K562 (cell line): Measurements from ENCODE around the gene TP53TG5. TPM values are rescaled to one million over a fixed set of nuclear protein-coding genes. Genes with fewer than 3 reads are reported as not detected.

ENCODE experiments used
- ASH1L ChIP-seq: fragments of 450-650 bp; IDR thresholded peaks from 2 replicates; pipeline ENCODE4 v1.6.1; 2018; ENCODE audit warnings: borderline replicate concordance, mild to moderate bottlenecking, low read depth; ENCODE audit not compliant: partially characterized antibody
- ATF3 ChIP-seq, 2 experiments: fragments of 450-650 bp in 1 of 2; sonication (generic) in 1 of 2; formaldehyde crosslinking in 1 of 2; IDR thresholded peaks in 1 of 2; conservative IDR thresholded peaks in 1 of 2; 2 replicates each; pipeline versions ENCODE4 v1.6.1 to v1.8.1; 2016 to 2023; ENCODE audit warnings: mild to moderate bottlenecking in 2 of 2, moderate library complexity in 2 of 2, inconsistent platforms in 1 of 2, missing genetic modification reagents in 1 of 2
- CCAR2 ChIP-seq: fragments of 200-400 bp; formaldehyde crosslinking; IDR thresholded peaks from 2 replicates; pipeline ENCODE4 v1.6.1; 2017; ENCODE audit warnings: mild to moderate bottlenecking, low read depth, low read length
- EGR1 ChIP-seq: fragments of 450-650 bp; conservative IDR thresholded peaks from 2 replicates; pipeline ENCODE4 v1.6.1; 2017; ENCODE audit warnings: mild to moderate bottlenecking
- ELF1 ChIP-seq: fragments of 200-800 bp; sonication (Bioruptor generic); IDR thresholded peaks from 2 replicates; pipeline ENCODE4 v1.6.1; 2016; ENCODE audit warnings: missing genetic modification characterization, missing compliant biosample characterization
- FOXA3 ChIP-seq, 2 experiments: fragments of 450-650 bp in 1 of 2; sonication (generic) in 1 of 2; formaldehyde crosslinking; IDR thresholded peaks in 1 of 2; conservative IDR thresholded peaks in 1 of 2; 2 replicates each; pipeline versions ENCODE4 v1.4.0 to v1.8.0; 2020 to 2022; ENCODE audit warnings: mild to moderate bottlenecking in 2 of 2, missing genetic modification reagents in 1 of 2
- IRF1 ChIP-seq: sonication (generic); formaldehyde crosslinking; IDR thresholded peaks from 2 replicates; pipeline ENCODE4 v1.8.0; 2022; ENCODE audit warnings: missing genetic modification reagents, mild to moderate bottlenecking, borderline replicate concordance
- LCOR ChIP-seq: sonication (generic); formaldehyde crosslinking; IDR thresholded peaks from 2 replicates; pipeline ENCODE4 v1.8.0; 2022; ENCODE audit warnings: mild to moderate bottlenecking, missing genetic modification reagents
- MCM7 ChIP-seq, 2 experiments: fragments of 450-650 bp; IDR thresholded peaks; 2 replicates each; pipeline ENCODE4 v1.6.1; 2016 to 2018
- NFIC ChIP-seq: fragments of 450-650 bp; IDR thresholded peaks from 2 replicates; pipeline ENCODE4 v1.6.1; 2017; ENCODE audit warnings: mild to moderate bottlenecking, inconsistent platforms
- REST ChIP-seq, 2 experiments: fragments of 450-650 bp; formaldehyde crosslinking in 1 of 2; IDR thresholded peaks; 2 replicates each; pipeline versions ENCODE4 v1.4.0 to v1.6.1; 2014 to 2020; ENCODE audit warnings: mild to moderate bottlenecking in 2 of 2, borderline replicate concordance in 1 of 2, low read depth in 1 of 2
- SRSF1 ChIP-seq: fragments of 200-400 bp; formaldehyde crosslinking; IDR thresholded peaks from 2 replicates; pipeline ENCODE4 v1.6.1; 2017; ENCODE audit warnings: mild to moderate bottlenecking, low read depth, low read length, moderate library complexity
- TAF9B ChIP-seq: fragments of 450-650 bp; IDR thresholded peaks from 2 replicates; pipeline ENCODE4 v1.6.1; 2018; ENCODE audit warnings: mild to moderate bottlenecking; ENCODE audit not compliant: partially characterized antibody
- TCF7L2 ChIP-seq: fragments of 150-350 bp; IDR thresholded peaks from 2 replicates; pipeline ENCODE4 v1.6.1; 2016; ENCODE audit warnings: low read depth, mild to moderate bottlenecking, low read length, moderate library complexity
- XRCC4 ChIP-seq: IDR thresholded peaks from one replicate; pipeline ENCODE4 v1.6.1; 2011; ENCODE audit not compliant: insufficient read depth, insufficient read length; ENCODE audit errors: extremely low read depth
- ZNF12 ChIP-seq: sonication (generic); formaldehyde crosslinking; IDR thresholded peaks from 2 replicates; pipeline ENCODE4 v1.4.0; 2020; ENCODE audit warnings: mild to moderate bottlenecking, missing genetic modification reagents
- ZNF347 ChIP-seq: fragments of 450-650 bp; formaldehyde crosslinking; IDR thresholded peaks from 2 replicates; pipeline ENCODE4 v1.4.0; 2020; ENCODE audit warnings: low read depth, mild to moderate bottlenecking, moderate library complexity
- ZZZ3 ChIP-seq: fragments of 450-650 bp; IDR thresholded peaks from 2 replicates; pipeline ENCODE4 v1.6.1; 2016; ENCODE audit warnings: antibody characterized with exemption, mild to moderate bottlenecking, moderate library complexity
- polyA plus RNA-seq, 8 experiments: library from polyadenylated mRNA; depleted of rRNA in 4 of 8; stranded (reverse) in 5 of 8; unstranded in 3 of 8; fragments of >200 nt; fragmentation: Nextera tagmentation in 2 of 8; fragmentation: Illumina TruSeq in 1 of 8; extraction: Ambion mirVana in 2 of 8; extraction: Trizol in 1 of 8; gene quantifications; 2 replicates each; pipeline versions ENCODE4 v1.2.1 to v1.2.3, GENCODE V29; 2011 to 2014; ENCODE audit warnings: inconsistent platforms in 1 of 8, missing spikeins in 1 of 8
- total RNA-seq, 7 experiments: library from RNA; depleted of rRNA in 6 of 7; stranded (reverse); fragments of >200 nt in 6 of 7; fragmentation: Illumina TruSeq in 2 of 7; extraction: Trizol in 2 of 7; gene quantifications; 2 replicates each; pipeline versions ENCODE4 v1.2.1 to v1.2.3, GENCODE V29; 2011 to 2021; ENCODE audit warnings: low replicate concordance in 1 of 7

Gene TP53TG5
- total and polyA plus RNA-seq, 9 of the 15 experiments (the other 6 are each of a cell fraction or from before 2014, with no cell fraction given) = 0.04 to 0.05 (median 0.04) TPM; not detected in 6

GRCh38 chr20:45358282-45359068, 19.6 kb downstream of the TP53TG5 start (continued):
- TF ChIP-seq REST (IDR thresholded peaks at IDR 0.05; ENCODE audit: borderline replicate concordance) (no peak), REST (CRISPR knock-in tag; IDR thresholded peaks at IDR 0.05; ENCODE audit: low read depth) (no peak), SRSF1 (no peak), ZNF347 (CRISPR knock-in tag) (no peak), ZZZ3 (no peak), MCM7 (IDR thresholded peaks at IDR 0.05) (no peak), NFIC (no peak), CCAR2 (no peak), EGR1 (peak; percentile 75), FOXA3 (CRISPR knock-in tag; conservative IDR thresholded peaks at IDR 0.05 in 1 of 2, IDR thresholded peaks at IDR 0.05 in 1 of 2) (no peak), ELF1 (tag) (no peak), XRCC4 (no peak), TCF7L2 (no peak), LCOR (CRISPR knock-in tag) (no peak), ZNF12 (no peak), TAF9B (no peak), ASH1L (no peak), ATF3 (IDR thresholded peaks at IDR 0.05) (no peak; the same call in 1 of the 2 replicates), ATF3 (CRISPR knock-in tag; conservative IDR thresholded peaks at IDR 0.05) (no peak), IRF1 (no peak)
